COLO668 (cell line): ENCODE measurements around the gene UGT2B7.

Source experiments
- DNase-seq: peaks from one replicate; lab custom pipeline; 2025; ENCODE audit not compliant: unreplicated experiment; lab: John Stamatoyannopoulos, UW

UGT2B7 gene

DNA sequence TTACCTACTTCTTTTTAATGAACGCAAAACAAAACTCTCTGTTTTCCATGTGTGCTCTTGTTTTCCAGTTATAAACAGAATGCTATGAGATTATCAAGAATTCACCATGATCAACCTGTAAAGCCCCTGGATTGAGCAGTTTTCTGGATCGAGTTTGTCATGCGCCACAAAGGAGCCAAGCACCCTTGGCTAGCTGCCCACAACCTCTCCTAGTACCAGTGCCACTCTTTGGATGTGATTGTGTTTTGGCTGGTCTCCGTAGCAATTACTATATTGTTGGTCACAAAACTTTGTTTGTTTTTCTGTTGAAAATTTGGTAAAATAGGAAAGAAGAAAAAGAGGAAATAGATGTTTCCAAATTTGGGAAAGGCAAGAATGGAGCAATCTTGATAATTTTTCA, 51.1 kb downstream of the UGT2B7 start:
- no peak for DNase-seq

DNA sequence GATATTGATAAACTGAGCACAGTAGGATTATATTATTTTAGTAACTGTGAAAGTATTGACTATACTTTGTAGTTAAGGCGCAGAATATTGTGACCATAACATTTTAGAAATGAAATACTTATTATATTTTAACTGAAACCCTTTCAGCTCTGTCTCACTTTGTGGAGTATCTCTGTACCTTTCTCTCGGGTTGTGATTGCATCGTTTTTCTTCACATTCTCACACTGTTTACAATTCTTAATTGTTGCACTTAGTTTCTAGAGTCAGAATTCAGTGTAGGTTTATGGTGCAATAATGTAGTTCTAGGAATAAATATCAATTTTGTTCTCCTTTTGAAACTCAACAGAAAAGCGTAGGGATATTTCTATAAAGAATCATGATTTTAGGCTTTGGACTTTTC, 57.7 kb downstream of the UGT2B7 start:
- DNase-seq, result no peak

DNA sequence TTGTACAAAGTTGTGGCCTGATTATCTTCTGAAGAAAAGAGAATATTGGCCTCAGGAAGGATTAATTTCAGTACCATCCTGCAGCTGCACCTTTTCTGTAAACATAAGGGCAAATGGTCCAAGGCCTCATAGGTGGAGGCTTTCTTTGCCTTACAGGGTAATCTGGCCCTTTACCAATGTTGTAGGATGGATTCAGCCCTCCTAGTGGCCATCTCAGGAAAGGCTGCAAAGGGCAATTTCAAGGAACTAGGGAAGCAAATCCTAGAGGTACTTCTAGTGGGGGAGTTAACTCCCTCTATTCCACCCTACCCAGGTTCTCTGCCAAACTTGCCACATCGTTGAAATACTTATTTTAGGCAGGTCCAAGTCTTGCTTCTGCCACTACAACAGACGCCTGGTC, 60.6 kb downstream of the UGT2B7 start:
- DNase-seq, result no peak
